HG02981 (cell line): ENCODE data around the gene PPM1H.
A peak's percentile ranks its signal among the peaks of the same experiment; 100 is the strongest.

Source experiments
- ATAC-seq: cut with Tn5 transposase; IDR thresholded peaks from one replicate; pipeline ENCODE4 v1.9.1; 2021; ENCODE audit warnings: mild to moderate bottlenecking, moderate library complexity; ENCODE audit not compliant: unreplicated experiment

Gene PPM1H

GRCh38 chr12:62657363-62657632 lies 277.7 kb downstream of the PPM1H start:
- ATAC-seq = no peak

DNA sequence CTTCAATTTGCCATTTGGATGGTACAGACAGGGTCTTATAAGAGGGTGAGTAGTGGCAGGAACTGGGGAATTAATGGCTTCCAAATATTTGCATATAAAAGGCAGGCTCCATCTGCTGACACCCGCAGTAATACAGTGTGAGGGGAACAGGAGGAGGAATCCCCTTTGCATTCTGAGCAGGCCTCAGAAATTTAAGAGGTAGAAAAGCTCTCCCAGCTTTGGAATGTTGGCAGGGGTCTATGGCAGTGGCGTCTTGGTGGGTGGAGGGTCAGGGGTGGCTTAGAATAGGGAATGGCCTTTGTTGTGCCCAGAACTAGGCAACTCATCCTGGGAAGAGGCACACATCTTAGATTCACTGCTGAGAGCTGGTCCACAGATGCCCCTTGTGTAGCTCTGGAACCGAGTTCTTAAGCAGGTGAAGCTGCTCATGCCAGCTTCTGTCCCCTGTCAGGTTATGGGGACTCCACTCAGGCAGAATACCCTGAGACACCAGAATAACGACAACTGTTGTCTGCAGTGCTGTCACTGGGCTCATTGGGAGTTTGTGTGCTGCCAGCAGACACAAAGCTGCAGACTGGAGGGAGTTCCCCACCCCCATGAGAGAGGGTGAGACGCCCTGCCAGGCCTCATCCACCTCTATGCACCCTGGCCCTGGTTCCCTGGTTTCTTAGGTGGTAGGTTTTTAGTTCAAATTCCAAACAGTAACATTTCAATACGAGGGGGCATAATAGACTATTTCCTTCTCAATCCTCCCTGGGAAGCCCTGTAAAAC lies 278.2 kb downstream of the PPM1H start:
- ATAC-seq = no peak

- ATAC-seq = no peak
Measured at GRCh38 chr12:62655666-62656151, 279.2 kb downstream of the PPM1H start.

DNA sequence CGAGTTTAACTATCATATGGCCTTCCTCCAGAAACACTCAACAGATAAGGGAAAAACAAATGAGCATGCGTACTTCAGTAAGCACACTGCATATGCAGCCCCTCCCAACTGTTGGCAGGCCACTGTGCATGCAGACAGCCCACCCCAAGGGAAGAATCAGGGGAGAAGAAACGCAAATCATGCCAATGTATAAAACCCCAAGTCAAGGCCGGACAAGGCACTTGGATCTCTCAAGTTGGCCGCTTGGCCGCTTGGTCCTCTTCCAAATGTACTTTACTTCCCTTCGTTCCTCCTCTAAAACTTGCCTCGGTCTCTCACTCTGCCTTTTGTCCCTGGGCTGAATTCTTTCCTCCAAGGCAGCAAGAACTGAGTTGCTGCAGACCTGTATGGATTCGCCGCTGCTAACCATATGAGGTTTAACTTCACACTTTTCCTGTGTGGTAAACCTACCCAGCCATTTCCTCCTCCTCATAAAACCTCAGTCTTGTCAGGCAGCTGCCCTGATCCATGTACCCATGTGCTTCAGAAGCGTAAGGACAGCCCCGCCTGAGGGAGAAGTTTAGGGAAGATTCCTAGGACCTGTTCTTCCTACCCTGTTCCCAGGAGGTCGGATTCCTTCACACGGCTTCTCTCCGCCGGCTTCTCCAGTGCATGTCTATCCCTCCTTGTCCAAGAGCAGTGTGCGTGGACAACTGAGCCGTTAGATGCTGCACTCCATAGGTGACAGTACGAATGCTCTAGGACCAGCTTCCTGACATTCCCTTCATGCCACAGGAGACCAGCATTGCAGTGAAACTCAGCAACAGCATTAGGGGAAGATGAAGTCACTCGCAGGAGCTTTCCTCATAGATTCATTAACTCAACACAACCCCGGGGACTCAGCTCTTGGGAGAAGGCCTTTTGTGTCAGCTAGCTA lies 280.4 kb downstream of the PPM1H start:
- no peak for ATAC-seq

- no peak for ATAC-seq
Measured at GRCh38 chr12:62653740-62654139, 281.2 kb downstream of the PPM1H start.

DNA sequence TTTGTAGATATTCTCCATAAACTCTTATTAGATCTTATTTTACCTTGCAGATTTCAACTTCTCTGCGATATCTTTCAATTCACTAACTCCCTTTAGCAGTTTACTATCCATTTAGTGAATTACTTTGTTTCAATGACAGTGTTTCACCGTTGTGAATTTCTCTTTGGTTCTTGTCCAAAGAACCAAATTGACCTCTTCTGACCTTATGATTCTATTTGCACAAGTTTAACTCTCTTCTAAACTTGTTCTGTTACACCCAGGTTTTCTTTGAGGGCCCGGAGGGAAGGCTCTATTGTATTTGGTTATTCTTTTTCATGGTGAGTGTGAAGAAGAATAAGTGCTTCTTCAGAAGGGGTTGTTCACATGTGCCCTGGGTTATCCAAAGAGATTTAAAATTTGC lies 281.6 kb downstream of the PPM1H start:
- ATAC-seq = no peak

DNA sequence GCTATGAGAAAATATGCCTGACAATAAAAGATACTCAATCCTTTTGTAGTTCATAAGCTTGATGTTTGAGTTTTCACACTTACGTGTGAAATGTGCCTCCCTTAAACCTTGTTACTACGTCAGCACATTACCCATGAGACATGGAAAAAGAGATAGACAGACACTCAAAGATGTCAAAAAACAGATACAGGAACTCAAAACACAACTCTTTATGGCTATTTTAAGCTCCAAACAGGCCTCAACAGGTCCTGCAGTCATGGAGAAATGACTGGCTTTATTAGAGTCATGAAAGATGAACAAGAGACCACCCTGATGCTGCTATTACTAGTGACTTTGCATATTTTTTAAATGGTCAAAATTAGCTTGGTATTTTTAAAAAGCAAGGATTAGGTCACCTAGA lies 283.8 kb downstream of the PPM1H start:
- no peak for ATAC-seq

DNA sequence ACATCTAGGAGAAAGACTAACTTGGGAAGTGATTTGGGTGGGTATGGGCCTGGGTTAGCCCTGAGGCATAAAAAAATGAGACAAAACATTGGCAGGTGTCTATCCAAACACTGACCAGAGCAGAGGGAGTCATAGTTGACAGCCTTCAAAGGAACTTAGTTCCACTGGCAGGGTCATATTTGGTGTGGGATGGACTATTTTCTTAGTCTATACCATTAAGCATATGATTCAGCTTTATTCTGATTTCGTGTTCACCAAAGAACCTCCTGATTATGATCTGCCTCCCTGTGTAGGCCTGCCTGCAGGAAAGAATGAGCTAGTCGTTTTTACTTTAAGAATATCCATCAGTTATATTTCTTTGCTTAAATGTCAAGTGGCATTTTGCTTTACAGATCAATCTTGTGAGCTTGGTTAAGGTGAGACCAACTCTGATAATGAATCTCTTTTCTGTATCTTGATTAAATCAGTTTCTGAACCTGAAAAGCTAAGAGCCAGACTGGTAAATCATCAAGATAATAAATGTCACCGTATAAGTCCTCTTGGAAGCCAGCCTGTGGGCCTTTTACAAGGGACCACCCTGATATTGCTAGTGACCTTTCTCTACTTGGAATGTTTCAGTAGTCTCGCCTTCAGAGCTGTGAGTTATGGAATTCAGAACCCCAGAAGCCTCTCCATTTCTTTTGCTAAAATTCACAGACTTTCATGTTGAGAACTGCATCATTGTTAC lies 285.4 kb downstream of the PPM1H start:
- no peak for ATAC-seq

DNA sequence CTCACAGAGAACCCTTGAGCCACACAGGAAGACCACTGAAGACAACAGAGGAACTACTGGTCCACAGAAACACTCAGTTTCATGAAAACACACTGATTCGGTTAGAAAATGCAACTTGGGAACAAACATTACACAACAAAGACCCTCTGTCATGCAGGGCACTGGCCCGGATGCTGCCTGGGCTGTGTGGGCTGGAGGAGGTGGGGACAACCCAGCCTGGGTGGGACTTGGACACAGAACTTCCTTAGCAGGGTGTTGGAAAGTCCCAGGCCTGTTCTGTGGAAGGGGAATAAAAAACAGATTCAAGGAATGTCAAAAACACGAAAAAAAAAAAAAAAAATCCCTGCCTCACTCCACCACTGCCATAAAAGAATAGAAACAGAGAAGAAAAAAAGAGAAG lies 287.4 kb downstream of the PPM1H start:
- ATAC-seq = no peak

DNA sequence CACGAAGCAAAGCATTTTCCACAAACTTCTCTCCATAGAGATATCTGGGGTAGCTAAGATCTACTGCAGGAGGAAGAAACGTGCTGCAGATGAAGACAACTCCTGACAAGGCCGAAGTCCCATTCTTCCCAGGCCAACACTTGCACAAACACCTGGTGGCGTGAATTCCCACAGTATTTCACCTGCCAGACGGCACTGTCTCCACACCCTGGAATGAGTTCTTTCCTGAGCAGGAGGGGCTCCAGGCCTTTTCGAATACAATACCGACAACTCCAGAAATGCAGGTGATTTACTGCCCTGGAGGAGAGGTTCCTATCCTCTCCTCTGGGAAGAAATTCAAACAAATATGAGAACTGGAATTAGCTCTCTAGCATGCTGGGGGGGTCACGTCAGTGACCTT lies 288.4 kb downstream of the PPM1H start:
- ATAC-seq = no peak

- no peak for ATAC-seq
Measured at GRCh38 chr12:62643486-62643885, 291.5 kb downstream of the PPM1H start.

DNA sequence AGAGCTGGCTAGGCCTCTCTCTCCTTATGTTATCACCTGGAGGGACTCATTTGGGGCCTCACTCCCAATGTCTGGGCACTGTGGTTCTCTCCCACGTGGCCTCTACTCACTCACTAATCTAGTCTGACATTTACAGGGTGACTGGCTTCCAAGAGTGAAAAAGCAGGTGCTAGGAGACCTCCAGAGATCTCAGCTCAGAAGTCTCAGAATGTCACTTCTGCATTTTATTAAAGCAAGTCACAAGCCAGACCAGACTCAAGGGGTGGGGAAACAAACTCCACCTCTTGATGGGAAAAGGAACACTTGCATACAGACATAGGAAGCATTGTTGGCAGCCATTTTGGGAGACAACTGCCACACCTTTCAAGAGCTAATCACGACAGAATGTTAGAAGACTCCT lies 292.5 kb downstream of the PPM1H start:
- ATAC-seq = no peak

DNA sequence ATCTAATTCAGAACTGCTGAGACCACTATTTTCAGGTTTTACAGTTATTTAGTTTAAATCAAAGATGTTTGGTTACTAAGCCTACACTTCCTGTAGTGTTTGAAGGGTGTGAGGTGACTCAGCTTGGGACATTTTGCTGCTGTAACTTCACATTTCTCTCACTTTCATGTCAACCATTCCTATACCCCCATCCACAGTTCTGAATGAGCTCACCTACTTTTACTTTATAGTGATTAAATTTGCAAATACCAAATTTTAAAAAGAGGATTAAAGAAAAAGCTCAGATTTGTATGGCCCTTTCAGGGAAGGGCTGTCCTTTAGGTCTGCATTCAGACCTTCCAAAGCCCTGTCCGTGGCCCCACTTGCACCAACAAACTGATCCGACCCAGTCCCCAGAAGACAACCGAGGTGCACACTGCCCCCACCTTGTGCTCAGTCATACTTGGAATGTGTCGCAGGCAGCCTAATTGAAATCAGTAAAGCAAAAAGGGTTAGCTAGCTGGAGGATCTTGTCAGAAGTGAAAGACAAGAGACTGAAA lies 294.0 kb downstream of the PPM1H start:
- peak; percentile 90 for ATAC-seq

- no peak for ATAC-seq
Measured at GRCh38 chr12:62637679-62638078, 297.3 kb downstream of the PPM1H start.

- ATAC-seq = no peak
Measured at GRCh38 chr12:62635649-62636048, 299.3 kb downstream of the PPM1H start.

GRCh38 chr12:62632411-62632918 lies 302.5 kb downstream of the PPM1H start:
- ATAC-seq = peak; percentile 20

DNA sequence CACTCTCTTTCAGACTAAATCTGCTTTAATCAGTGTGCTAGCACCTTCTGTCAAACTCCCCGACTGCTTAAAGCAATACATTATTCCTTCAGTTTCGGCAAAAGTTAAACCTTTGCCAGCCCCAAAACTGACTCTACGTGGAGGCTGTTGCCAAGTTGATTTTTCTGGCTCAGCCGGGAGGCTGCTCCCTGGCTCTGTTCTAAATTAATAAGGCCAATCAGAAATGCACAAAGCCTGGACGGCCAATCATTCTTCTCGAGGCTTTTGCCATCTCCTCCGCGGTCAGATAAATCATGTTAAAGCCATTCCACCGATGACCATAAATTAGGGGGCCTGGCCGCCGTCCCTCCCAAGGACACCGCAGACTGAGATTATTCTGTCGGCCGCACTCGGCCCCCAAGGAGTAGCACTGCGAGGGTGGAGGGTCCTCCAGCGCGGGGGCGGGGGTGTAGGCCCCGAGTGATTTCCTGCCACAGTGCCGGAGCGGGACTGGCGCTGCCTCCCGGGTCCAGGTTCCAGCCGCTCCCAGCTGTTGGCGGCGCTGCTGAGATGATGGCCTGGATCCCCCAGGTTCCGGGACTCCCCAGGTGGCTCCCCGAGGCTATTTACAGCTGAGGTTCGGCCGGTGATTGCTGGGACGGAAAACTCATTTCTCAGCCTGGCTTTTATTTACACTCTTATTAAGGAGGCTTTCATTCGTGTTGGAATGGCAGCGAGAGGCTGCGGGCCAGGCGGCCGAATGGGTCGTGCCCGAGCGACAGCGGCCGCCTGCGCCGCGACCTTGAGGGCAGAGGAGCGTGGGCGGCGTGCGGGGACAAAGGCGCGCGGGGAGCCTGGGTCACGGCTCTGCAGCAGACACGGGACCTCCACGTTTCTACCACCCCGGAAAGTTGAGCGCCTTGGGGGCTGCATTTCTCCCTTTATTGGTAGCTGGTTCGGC lies 303.2 kb downstream of the PPM1H start:
- peak; percentile 49 for ATAC-seq

- no peak for ATAC-seq
Measured at GRCh38 chr12:62629971-62630739, 304.8 kb downstream of the PPM1H start.

- ATAC-seq = no peak
Measured at GRCh38 chr12:62629413-62629812, 305.5 kb downstream of the PPM1H start.
